ENCODE measurements around the gene RGL1.

The RGL1 gene

GRCh38 chr1:183968386-183968785, 163.5 kb downstream of the RGL1 start:
- Histone ChIP-seq H3K9me3 (ENCODE audit: control extremely low read depth in 1 of 5, control insufficient read depth in 4 of 5, insufficient read depth in 2 of 5, low read depth in 1 of 5, low read length in 4 of 5) (no peaks in the 10 kb centered on the region), H3K4me3 (ENCODE audit: control insufficient read depth in 1 of 7, extremely low read depth in 1 of 7, insufficient read depth in 4 of 7, low read depth in 2 of 7, low read length in 6 of 7) (no peak overlapping the region), H3K4me1 (ENCODE audit: control extremely low read depth in 1 of 4, control insufficient read depth in 4 of 4, insufficient read depth in 4 of 4, low read length in 3 of 4) (no peaks in the 10 kb centered on the region), H3K36me3 (ENCODE audit: control insufficient read depth in 4 of 4, insufficient read depth in 4 of 4, low read length in 3 of 4) (no peaks in the 10 kb centered on the region), H3K27ac (ENCODE audit: insufficient read depth in 1 of 2, low read depth in 1 of 2, low read length in 2 of 2, poor library complexity in 1 of 2, severe bottlenecking in 2 of 2) (no peak overlapping the region), H3K27me3 (replicated peaks in 2 of 5; ENCODE audit: control insufficient read depth in 4 of 5, insufficient read depth in 5 of 5, low read length in 4 of 5) (no peaks in the 10 kb centered on the region)
- no peak for DNase-seq
- CTCF ChIA-PET = no interaction called here
- POLR2A ChIA-PET = no interaction called here
- 100% methylated on average over 4 of the region's 5 CpGs for WGBS (ENCODE audit: insufficient coverage)

DNA sequence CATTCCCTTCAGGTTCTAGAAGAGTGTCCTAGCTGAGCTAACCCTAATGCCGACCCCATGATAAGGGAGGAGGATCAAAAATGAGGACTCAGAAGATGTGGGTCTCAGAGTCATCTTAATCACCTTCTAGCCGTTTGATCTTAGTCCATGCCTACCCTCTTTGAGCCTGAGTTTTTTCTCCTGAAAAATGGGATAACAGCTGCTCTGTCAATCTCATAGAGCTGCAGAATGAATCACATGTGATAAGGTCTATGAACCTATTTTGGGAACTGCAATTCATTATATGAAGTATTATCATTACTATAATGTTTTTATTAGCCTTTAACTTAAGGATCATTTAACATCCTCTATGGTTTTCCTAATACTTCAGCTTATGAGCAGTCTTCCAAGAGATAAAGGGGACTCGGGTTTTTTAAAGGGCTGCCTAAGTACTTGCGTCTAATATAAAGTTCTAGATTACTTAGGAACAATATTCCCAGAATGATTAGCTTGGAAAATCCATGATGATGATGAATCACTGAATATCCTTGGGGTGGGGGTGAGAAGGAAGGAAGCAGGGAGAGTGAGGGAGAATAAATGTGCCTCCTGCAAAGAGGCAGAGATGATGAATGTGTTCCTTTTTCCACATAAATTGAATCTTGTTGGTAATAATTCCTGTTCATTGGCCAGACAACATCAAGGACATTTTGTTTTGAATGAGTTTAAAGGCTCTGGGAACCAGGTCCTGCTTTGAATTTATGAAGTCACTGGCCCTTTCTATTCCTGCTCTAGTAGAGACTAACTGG, 165.8 kb downstream of the RGL1 start:
- WGBS (ENCODE audit: insufficient coverage) = 100% methylated on average over 1 of the region's 4 CpGs
- no peak for DNase-seq
- H3K4me3 ChIP-seq (ENCODE audit: control insufficient read depth in 1 of 7, extremely low read depth in 1 of 7, insufficient read depth in 4 of 7, low read depth in 2 of 7, low read length in 6 of 7) = no peak overlapping the region
- H3K4me1 ChIP-seq (ENCODE audit: control extremely low read depth in 1 of 4, control insufficient read depth in 4 of 4, insufficient read depth in 4 of 4, low read length in 3 of 4) = no peaks in the 10 kb centered on the region
- no peaks in the 10 kb centered on the region for H3K9me3 ChIP-seq (ENCODE audit: control extremely low read depth in 1 of 5, control insufficient read depth in 4 of 5, insufficient read depth in 2 of 5, low read depth in 1 of 5, low read length in 4 of 5)
- ChIA-PET POLR2A (interaction anchor here (0.6 kb wide), 1 partner anchor 67 kb away, joined by 3 read pairs; no protein-coding TSS in a partner anchor), CTCF (interaction anchor here (0.5 kb wide), 1 partner anchor 369 kb away, joined by 3 read pairs; no protein-coding TSS in a partner anchor)
- H3K27me3 ChIP-seq (replicated peaks in 2 of 5; ENCODE audit: control insufficient read depth in 4 of 5, insufficient read depth in 5 of 5, low read length in 4 of 5) = no peaks in the 10 kb centered on the region
- no peaks in the 10 kb centered on the region for H3K36me3 ChIP-seq (ENCODE audit: control insufficient read depth in 4 of 4, insufficient read depth in 4 of 4, low read length in 3 of 4)
- H3K27ac ChIP-seq (ENCODE audit: insufficient read depth in 1 of 2, low read depth in 1 of 2, low read length in 2 of 2, poor library complexity in 1 of 2, severe bottlenecking in 2 of 2) = no peak overlapping the region

DNA sequence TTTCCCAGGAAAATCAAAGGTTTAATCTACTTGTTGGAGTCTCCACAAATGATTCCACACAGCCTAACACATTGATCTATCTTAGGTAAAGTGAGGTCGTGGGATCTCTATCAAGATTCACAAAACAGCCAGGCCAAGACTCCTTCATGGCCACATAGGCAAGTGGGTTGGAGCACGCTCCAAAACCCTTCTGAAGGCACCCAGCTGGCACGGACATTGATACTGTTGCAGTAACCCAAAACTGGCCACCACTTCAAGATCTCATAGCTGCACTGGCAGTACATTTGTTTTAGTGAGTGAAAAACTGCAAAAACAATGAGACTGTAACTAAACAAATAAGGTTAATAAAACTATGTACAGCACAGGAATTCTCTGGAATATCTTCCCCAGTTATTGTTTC, 170.7 kb downstream of the RGL1 start:
- no peaks in the 10 kb centered on the region for H3K4me1 ChIP-seq (ENCODE audit: control extremely low read depth in 1 of 4, control insufficient read depth in 4 of 4, insufficient read depth in 4 of 4, low read length in 3 of 4)
- 100% methylated on average over 2 of the region's 3 CpGs for WGBS (ENCODE audit: insufficient coverage)
- no peaks in the 10 kb centered on the region for H3K36me3 ChIP-seq (ENCODE audit: control insufficient read depth in 4 of 4, insufficient read depth in 4 of 4, low read length in 3 of 4)
- no peaks in the 10 kb centered on the region for H3K9me3 ChIP-seq (ENCODE audit: control extremely low read depth in 1 of 5, control insufficient read depth in 4 of 5, insufficient read depth in 2 of 5, low read depth in 1 of 5, low read length in 4 of 5)
- no peak for DNase-seq
- H3K27ac ChIP-seq (ENCODE audit: insufficient read depth in 1 of 2, low read depth in 1 of 2, low read length in 2 of 2, poor library complexity in 1 of 2, severe bottlenecking in 2 of 2) = no peak overlapping the region
- POLR2A ChIA-PET = no interaction called here
- CTCF ChIA-PET = no interaction called here
- no peaks in the 10 kb centered on the region for H3K27me3 ChIP-seq (replicated peaks in 2 of 5; ENCODE audit: control insufficient read depth in 4 of 5, insufficient read depth in 5 of 5, low read length in 4 of 5)
- H3K4me3 ChIP-seq (ENCODE audit: control insufficient read depth in 1 of 7, extremely low read depth in 1 of 7, insufficient read depth in 4 of 7, low read depth in 2 of 7, low read length in 6 of 7) = no peak overlapping the region

GRCh38 chr1:183977717-183978116, 172.8 kb downstream of the RGL1 start:
- H3K9me3 ChIP-seq (ENCODE audit: control extremely low read depth in 1 of 5, control insufficient read depth in 4 of 5, insufficient read depth in 2 of 5, low read depth in 1 of 5, low read length in 4 of 5) = no peaks in the 10 kb centered on the region
- no peaks in the 10 kb centered on the region for H3K4me1 ChIP-seq (ENCODE audit: control extremely low read depth in 1 of 4, control insufficient read depth in 4 of 4, insufficient read depth in 4 of 4, low read length in 3 of 4)
- POLR2A ChIA-PET = no interaction called here
- H3K4me3 ChIP-seq (ENCODE audit: control insufficient read depth in 1 of 7, extremely low read depth in 1 of 7, insufficient read depth in 4 of 7, low read depth in 2 of 7, low read length in 6 of 7) = no peak overlapping the region
- no peaks in the 10 kb centered on the region for H3K27me3 ChIP-seq (replicated peaks in 2 of 5; ENCODE audit: control insufficient read depth in 4 of 5, insufficient read depth in 5 of 5, low read length in 4 of 5)
- CTCF ChIA-PET = interaction anchor here (0.5 kb wide), 1 partner anchor 227 kb away, joined by 3 read pairs; no protein-coding TSS in a partner anchor
- no peaks in the 10 kb centered on the region for H3K36me3 ChIP-seq (ENCODE audit: control insufficient read depth in 4 of 4, insufficient read depth in 4 of 4, low read length in 3 of 4)
- DNase-seq = no peak
- WGBS (ENCODE audit: insufficient coverage) = 100% methylated on average over 2 of the region's 2 CpGs
- no peak overlapping the region for H3K27ac ChIP-seq (ENCODE audit: insufficient read depth in 1 of 2, low read depth in 1 of 2, low read length in 2 of 2, poor library complexity in 1 of 2, severe bottlenecking in 2 of 2)

All from common myeloid progenitor, CD34-positive (primary cell).